Immature natural killer cell (primary cell): Measurements from ENCODE around the gene HELLS. TPM values are rescaled to one million over a fixed set of nuclear protein-coding genes. Genes with fewer than 3 reads are reported as not detected.
A peak's percentile ranks its signal among the peaks of the same experiment; 100 is the strongest.
"Not testable (repeated sequence)": the region's sequence is repeated elsewhere in the genome, so short reads cannot be mapped to it uniquely, and the experiment has no call there.

ENCODE experiments used
- DNase-seq, 3 donors: peaks; one replicate each; pipeline ENCODE4 v3.0.0; 2022; ENCODE audit warnings: mixed read lengths in 1 of 3
- H3K27ac Mint-ChIP-seq, 6 donors: one replicate each; pipeline ENCODE4 v1.8.0; 2020; ENCODE audit warnings: mixed read lengths in 6 of 6, mild to moderate bottlenecking in 5 of 6, inconsistent platforms in 4 of 6, moderate library complexity in 3 of 6
- H3K27me3 Mint-ChIP-seq, 3 donors: one replicate each; pipeline ENCODE4 v1.8.0; 2020 to 2021; ENCODE audit warnings: low read depth in 3 of 3, mild to moderate bottlenecking in 3 of 3, mixed read lengths in 3 of 3, moderate library complexity in 3 of 3, inconsistent platforms in 1 of 3
- H3K36me3 Mint-ChIP-seq, 3 donors: one replicate each; pipeline ENCODE4 v1.8.0; 2020; ENCODE audit warnings: mixed read lengths in 3 of 3, inconsistent platforms in 2 of 3, mild to moderate bottlenecking in 2 of 3
- H3K4me1 Mint-ChIP-seq, 2 donors: one replicate each; pipeline ENCODE4 v1.8.0; 2020; ENCODE audit warnings: inconsistent platforms in 2 of 2, mild to moderate bottlenecking in 2 of 2, mixed read lengths in 2 of 2, moderate library complexity in 1 of 2
- H3K4me3 Mint-ChIP-seq, 5 donors: one replicate each; pipeline ENCODE4 v1.8.0; 2020; ENCODE audit warnings: mild to moderate bottlenecking in 5 of 5, mixed read lengths in 5 of 5, inconsistent platforms in 3 of 5, moderate library complexity in 3 of 5
- H3K9me3 Mint-ChIP-seq, 6 donors: one replicate each; pipeline ENCODE4 v1.8.0; 2020; ENCODE audit warnings: mild to moderate bottlenecking in 6 of 6, mixed read lengths in 6 of 6, inconsistent platforms in 4 of 6, moderate library complexity in 3 of 6
- polyA plus RNA-seq, 3 donors: library from polyadenylated mRNA; unstranded; fragments of 300-500 nt; fragmentation: Illumina TruSeq; gene quantifications; one replicate each; pipeline ENCODE4 v1.2.3, GENCODE V29; 2021

Gene HELLS
- polyA plus RNA-seq, 3 donors from 2014 or later: 1.8 to 7.5 (median 2.9) TPM

DNA sequence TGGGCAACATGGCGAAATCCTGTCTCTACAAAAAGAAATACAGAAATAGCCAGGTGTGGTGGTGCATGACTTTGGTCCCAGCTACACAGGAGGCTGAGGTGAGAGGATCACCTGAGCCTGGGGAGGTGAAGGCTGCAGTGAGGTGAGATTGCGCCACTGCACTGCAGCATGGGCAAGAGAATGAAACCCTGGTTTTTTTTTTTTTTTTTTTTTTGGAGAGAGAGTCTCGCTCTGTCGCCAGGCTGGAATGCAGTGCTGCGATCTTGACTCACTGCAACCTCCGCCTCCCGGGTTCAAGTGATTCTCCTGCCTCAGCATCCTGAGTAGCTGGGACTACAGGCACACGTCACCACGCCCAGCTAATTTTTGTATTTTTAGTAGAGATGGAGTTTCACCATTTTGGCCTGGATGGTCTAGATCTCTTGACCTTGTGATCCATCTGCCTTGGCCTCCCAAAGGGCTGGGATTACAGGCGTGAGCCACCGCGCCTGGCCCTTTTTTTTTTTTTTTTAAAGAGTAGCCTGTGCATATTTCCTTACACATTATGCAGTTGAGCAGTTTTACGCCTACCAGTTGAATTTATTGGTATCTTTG lies 22.2 kb downstream of the HELLS start:
- not testable (repeated sequence) for H3K4me1 Mint-ChIP-seq, H3K27me3 Mint-ChIP-seq, H3K4me3 Mint-ChIP-seq, H3K27ac Mint-ChIP-seq, H3K9me3 Mint-ChIP-seq, DNase-seq
- H3K36me3 Mint-ChIP-seq: peaks cover 0 to 14% (median 8%) of the 10 kb centered on the region in 3 donors

DNA sequence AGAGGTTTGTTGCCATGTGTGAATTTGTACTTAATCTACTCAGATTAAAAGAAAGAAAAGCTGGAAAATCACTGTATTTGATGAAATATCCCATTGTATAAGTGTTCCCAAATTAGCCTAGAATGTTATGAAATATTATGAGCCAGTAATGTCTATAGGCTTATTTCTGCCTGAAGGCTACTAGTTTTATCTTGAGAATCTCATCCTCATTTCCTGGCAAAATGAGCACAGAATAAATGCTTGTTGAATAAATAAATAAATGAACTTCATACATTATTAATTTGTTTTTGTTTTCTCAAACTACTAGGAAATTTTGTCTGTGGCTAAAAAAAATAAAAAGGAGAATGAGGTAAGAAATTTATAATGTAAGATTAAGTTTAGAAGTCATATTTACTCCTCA lies 25.5 kb downstream of the HELLS start:
- H3K36me3 Mint-ChIP-seq: peaks cover 0 to 12% (median 12%) of the 10 kb centered on the region in 3 donors
- no peaks in the 10 kb centered on the region for H3K4me1 Mint-ChIP-seq
- no peaks in the 10 kb centered on the region for H3K27me3 Mint-ChIP-seq
- H3K9me3 Mint-ChIP-seq: no peaks in the 10 kb centered on the region
- no peak for DNase-seq
- no peak overlapping the region for H3K4me3 Mint-ChIP-seq
- H3K27ac Mint-ChIP-seq: no peak overlapping the region

DNA sequence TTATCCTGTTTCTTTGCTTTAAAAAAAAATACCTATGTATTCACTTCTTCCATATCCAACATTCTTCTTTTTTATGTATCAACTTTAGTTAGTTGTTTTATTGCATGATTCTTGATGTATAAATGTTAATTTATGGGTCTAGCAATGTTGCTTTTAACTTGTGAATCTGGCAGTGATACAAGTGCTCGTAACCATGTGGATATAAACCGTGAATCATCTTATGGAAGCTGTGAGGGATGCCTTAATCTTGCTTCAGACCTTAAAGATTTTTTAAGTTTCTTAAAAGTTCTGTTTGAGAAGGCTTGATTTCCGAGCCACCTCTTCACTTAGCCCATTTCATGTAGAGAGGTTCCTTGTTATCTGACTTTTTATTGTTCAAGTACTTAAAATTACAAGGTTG lies 25.9 kb downstream of the HELLS start:
- no peak for DNase-seq
- Mint-ChIP-seq H3K27ac (no peak overlapping the region), H3K9me3 (no peaks in the 10 kb centered on the region), H3K36me3 (peaks cover 0 to 12% (median 12%) of the 10 kb centered on the region in 3 donors), H3K27me3 (no peaks in the 10 kb centered on the region), H3K4me3 (no peak overlapping the region), H3K4me1 (no peaks in the 10 kb centered on the region)

DNA sequence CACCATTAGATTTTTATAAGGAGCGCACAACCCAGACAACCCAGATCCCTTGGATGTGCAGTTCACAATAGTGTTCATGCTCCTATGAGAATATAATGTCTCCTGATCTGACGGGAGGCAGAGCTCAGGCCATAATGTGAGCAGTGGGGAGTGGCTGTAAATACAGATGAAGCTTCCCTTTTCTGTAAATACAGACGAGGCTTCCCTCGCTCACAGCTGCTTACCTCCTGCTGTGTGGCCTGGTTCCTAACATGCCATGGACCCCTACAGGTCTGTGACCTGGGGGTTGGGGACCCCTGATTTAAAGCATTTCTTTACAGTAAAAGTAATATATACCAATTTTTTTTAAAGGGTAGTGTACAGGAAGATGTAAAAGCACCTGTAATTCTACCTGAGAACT lies 33.2 kb downstream of the HELLS start:
- DNase-seq: no peak
- Mint-ChIP-seq H3K27ac (no peak overlapping the region), H3K27me3 (no peaks in the 10 kb centered on the region), H3K9me3 (no peaks in the 10 kb centered on the region), H3K4me1 (no peaks in the 10 kb centered on the region), H3K4me3 (no peak overlapping the region), H3K36me3 (peaks cover 0 to 4% (median 3%) of the 10 kb centered on the region in 3 donors)

DNA sequence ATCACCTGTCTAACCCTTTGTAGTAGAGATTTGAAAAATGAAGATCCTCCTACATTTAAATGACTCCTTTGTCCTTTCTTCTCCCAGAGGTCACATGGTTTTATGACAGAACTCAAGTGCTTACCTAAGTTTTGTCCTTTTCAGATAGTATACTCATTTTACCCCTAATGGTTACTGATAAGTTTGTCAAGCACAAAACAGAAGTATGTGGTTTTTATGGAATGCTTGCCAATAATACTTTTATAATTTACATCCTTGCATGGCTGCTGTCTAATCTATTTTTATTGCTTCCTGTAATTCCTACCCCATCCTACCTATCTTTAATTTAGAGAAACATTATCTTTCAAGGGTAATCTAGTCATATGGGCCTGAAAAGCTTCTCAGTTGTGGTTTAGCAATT lies 37.5 kb downstream of the HELLS start:
- H3K27ac Mint-ChIP-seq: no peak overlapping the region
- H3K4me3 Mint-ChIP-seq: no peak overlapping the region
- H3K36me3 Mint-ChIP-seq: peaks cover 0 to 6% (median 0%) of the 10 kb centered on the region in 3 donors
- H3K27me3 Mint-ChIP-seq: no peaks in the 10 kb centered on the region
- DNase-seq: no peak
- H3K9me3 Mint-ChIP-seq: no peaks in the 10 kb centered on the region
- no peaks in the 10 kb centered on the region for H3K4me1 Mint-ChIP-seq

GRCh38 chr10:94591461-94592205 lies 46.0 kb downstream of the HELLS start:
- Mint-ChIP-seq H3K27ac (no peak overlapping the region), H3K4me3 (no peak overlapping the region), H3K36me3 (peaks cover 12 to 31% (median 22%) of the 10 kb centered on the region in 3 donors), H3K27me3 (peaks cover 0 to 3% (median 0%) of the 10 kb centered on the region in 3 donors), H3K4me1 (no peaks in the 10 kb centered on the region), H3K9me3 (no peaks in the 10 kb centered on the region)
- no peak for DNase-seq

DNA sequence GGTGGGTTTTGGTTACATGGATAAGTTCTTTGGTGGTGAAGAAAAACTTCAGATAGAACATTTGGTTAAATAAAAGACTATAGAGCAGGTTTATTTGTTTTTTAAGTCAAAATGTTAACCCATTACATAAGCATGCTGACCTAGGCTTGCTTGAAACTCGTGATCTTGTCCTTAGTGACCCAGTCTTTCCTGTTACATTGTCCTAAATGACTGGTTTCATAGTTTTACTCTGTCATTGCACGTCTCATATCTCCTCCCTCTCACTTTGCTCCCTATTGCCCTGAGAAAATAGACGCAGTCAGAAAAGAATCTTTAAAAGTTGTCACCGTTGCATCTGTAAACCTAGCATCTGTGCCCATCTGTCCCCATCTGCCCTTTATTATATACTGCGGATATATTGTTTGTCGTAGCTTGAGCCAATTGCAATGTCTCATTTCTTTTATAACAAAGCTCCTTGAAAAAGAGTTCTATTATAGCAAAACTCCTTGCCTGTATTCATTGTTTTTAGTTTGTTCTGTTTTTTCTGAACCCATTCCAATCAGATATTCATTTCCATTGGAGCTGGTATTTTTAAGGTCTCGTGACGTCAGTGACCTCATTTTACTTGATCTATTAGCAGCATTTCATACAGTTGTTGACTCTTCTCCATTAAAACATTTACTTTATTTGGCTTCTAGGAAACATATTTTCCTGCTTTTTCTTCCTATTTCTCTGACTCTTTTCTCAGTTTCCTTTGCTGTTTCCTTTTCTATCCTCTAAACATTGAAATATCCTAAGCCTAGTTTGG lies 57.3 kb downstream of the HELLS start:
- Mint-ChIP-seq H3K9me3 (no peaks in the 10 kb centered on the region), H3K27me3 (peaks cover 0 to 2% (median 2%) of the 10 kb centered on the region in 3 donors), H3K4me1 (no peaks in the 10 kb centered on the region), H3K36me3 (peaks cover 0 to 19% (median 17%) of the 10 kb centered on the region in 3 donors), H3K27ac (no peak overlapping the region), H3K4me3 (no peak overlapping the region)
- no peak for DNase-seq

DNA sequence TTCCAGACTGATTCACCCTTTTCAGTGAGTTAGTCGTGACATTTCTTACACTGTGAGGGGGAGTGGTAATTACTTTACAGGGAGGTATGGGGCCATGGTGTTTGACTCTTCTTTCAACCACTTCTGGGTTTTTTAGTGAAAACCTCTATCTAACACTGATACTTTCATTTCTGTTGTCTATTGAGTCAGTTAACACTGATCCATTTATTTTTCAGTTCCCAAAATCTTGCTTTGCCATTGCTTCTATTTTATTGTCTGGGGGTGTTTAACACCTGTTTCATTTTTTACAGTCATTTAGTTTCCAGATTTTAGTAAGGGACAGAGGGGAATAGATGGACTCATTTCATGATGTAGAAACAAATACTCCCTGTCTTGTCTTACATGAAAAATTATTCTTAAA lies 61.5 kb downstream of the HELLS start:
- Mint-ChIP-seq H3K9me3 (no peaks in the 10 kb centered on the region), H3K27me3 (peaks cover 0 to 2% (median 2%) of the 10 kb centered on the region in 3 donors), H3K4me1 (no peaks in the 10 kb centered on the region), H3K27ac (no peak overlapping the region), H3K36me3 (peaks cover 0 to 27% (median 24%) of the 10 kb centered on the region in 3 donors), H3K4me3 (no peak overlapping the region)
- no peak for DNase-seq

DNA sequence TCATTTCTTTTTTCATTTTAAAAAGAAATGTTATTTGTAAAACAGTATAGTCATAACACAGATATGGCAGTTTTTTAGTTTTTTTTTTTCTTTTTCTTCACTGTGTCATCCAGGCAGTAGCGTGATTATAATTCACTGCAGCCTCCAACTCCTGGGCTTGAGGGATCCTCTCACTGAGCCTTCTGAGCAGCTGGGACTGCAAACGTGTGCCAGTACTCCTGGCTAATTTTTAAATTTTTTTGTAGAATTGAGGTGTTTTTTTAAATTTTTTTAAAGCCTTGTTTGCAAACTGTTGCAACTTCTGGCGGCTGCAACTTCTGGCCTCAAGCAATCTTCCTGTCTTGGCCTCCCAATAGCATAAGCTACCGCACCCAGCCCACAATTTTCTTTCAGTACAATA lies 63.0 kb downstream of the HELLS start:
- Mint-ChIP-seq H3K27ac (no peak overlapping the region), H3K36me3 (peaks cover 0 to 20% (median 19%) of the 10 kb centered on the region in 3 donors), H3K4me3 (no peak overlapping the region), H3K27me3 (peaks cover 0 to 2% (median under 1%) of the 10 kb centered on the region in 3 donors), H3K4me1 (no peaks in the 10 kb centered on the region), H3K9me3 (no peaks in the 10 kb centered on the region)
- no peak for DNase-seq

- DNase-seq: no peak
- H3K9me3 Mint-ChIP-seq: no peaks in the 10 kb centered on the region
- H3K27ac Mint-ChIP-seq: peak overlapping the region in 1 of 6 donors; percentile 28
- H3K27me3 Mint-ChIP-seq: peaks cover 0 to 2% (median 0%) of the 10 kb centered on the region in 3 donors
- peaks cover 11 to 19% of the 10 kb centered on the region in 2 donors for H3K4me1 Mint-ChIP-seq
- no peak overlapping the region for H3K4me3 Mint-ChIP-seq
- peaks cover 0 to 6% (median 4%) of the 10 kb centered on the region in 3 donors for H3K36me3 Mint-ChIP-seq
Measured at GRCh38 chr10:94614558-94614957, 69.0 kb downstream of the HELLS start.

DNA sequence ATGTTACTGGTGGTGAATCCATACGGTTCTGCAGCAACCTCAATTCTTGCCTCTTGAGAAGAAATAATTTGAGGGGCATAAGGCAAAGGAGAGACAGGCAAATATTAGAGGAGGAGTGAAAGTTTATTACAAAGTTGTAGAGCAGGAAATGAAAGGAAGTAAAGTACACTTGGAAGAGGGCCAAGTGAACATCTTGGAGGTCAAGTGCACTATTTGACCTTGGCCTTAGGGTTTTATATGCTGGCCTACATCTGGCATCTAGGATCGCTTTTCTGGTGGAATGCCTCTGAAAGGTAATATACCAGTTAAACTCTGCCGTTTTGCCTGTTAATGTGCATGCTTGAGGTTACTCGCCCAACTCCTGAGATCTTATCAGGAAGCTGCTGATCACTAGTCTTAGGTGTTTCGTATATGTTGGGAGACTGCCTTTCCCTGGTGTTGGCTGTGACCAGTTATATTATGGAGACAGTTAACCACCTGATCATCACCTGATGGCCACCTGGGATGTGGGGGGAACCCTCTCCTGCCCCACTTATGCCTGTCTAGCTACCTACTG lies 71.9 kb downstream of the HELLS start:
- Mint-ChIP-seq H3K36me3 (no peaks in the 10 kb centered on the region), H3K27me3 (peaks cover 0 to 2% (median 0%) of the 10 kb centered on the region in 3 donors), H3K4me3 (no peak overlapping the region), H3K4me1 (peaks cover 11 to 19% of the 10 kb centered on the region in 2 donors), H3K27ac (no peak overlapping the region), H3K9me3 (peaks cover 0 to 2% (median 0%) of the 10 kb centered on the region in 6 donors)
- no peak for DNase-seq

- H3K27ac Mint-ChIP-seq: no peak overlapping the region
- H3K4me1 Mint-ChIP-seq: peaks cover 9 to 14% of the 10 kb centered on the region in 2 donors
- DNase-seq: no peak
- H3K9me3 Mint-ChIP-seq: peaks cover 0 to 3% (median 0%) of the 10 kb centered on the region in 6 donors
- no peaks in the 10 kb centered on the region for H3K36me3 Mint-ChIP-seq
- H3K27me3 Mint-ChIP-seq: peaks cover 0 to 2% (median 0%) of the 10 kb centered on the region in 3 donors
- H3K4me3 Mint-ChIP-seq: no peak overlapping the region
Measured at GRCh38 chr10:94622666-94623205, 77.1 kb downstream of the HELLS start.

DNA sequence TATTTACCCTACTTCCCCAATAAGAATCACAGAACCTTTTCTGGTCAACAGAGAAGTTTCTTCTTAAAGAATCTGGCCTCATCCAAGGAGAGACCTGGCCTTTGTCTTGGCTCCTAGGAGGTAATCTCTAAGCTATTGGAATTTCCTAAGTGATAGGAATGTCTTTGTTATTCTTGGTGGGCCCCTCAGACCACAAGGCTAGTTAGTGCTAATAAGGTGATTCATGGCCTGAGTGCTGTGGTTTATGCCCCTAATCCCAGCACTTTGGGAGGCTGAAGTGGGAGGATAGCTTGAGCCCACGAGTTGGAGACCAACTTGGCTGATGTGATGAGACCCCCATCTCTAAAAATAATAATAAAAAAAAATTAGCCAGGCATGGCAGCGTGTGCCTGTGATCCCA lies 78.0 kb downstream of the HELLS start:
- Mint-ChIP-seq H3K4me1 (peaks cover 6% of the 10 kb centered on the region in 2 donors), H3K27ac (no peak overlapping the region), H3K27me3 (peaks cover 0 to 2% (median 0%) of the 10 kb centered on the region in 3 donors), H3K9me3 (peaks cover 0 to 3% (median 0%) of the 10 kb centered on the region in 6 donors), H3K36me3 (no peaks in the 10 kb centered on the region), H3K4me3 (no peak overlapping the region)
- no peak for DNase-seq
